SIG-M5 (cell line): Measurements from ENCODE around the gene PDGFRB.

ENCODE experiments used
- DNase-seq: peaks from one replicate; lab custom pipeline; 2025; lab: John Stamatoyannopoulos, UW

PDGFRB gene

DNA sequence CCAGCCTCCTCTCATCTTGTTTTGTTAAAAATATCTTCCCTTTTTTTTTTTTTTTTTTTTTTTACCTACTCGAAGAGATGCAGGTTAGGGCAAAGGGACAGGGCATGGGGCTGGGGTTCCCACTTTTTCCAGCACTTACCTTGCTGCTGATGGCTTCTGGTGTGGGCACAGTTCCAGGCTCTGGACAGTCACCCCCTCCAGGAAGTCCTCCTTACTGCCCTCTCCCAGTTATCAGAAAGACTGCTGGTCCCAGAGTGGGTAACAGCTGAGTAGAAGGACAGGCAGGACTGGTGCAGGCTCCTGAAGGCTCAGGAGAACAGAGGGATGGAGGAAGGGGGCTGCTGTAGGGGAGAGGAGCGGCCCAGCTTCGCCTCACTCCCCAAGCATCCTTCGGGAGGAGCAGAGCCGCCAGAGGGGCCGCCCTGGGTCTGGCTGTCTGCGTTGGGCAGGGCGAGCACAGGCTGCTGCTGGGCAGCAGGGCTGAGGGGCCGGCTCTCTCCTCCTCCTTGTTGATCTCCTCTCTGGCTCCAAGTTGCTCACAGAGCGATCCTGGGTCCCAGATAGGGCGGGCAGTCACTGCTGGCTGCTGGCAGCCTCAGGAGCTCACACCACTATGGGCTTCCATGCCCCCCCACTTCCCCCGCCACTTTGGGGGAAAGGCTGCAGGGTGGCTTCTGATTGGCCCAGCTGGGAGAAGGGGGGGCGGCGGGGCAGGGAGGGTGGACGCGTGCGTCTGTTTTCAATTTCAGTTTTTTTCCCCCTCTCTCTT is at the start of gene PDGFRB:
PDGFRB (minus strand) TSS at position 588 of the 769 bp plus-strand sequence. CDS start 18,798 bp downstream, outside the sequence.
- no peak for DNase-seq

DNA sequence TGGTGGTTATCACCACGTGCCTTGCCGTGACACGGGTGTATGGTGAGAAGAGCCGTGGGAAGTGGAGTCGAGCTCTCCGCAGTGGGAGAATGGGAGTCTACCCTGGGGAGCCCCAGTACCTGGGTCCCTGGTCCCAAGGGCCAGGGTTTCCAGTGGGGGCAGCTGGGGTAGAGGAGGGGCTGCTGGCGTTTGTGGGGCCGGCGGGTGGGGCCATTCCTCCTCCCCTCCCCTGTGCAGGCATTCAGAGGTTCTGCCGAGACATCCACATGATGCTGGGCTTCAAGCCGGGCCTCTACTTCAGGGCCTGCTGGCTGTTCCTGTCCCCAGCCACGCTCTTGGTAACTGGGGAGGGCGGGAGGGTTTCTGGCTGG is 48.9 kb upstream of the PDGFRB start:
- no peak for DNase-seq

DNA sequence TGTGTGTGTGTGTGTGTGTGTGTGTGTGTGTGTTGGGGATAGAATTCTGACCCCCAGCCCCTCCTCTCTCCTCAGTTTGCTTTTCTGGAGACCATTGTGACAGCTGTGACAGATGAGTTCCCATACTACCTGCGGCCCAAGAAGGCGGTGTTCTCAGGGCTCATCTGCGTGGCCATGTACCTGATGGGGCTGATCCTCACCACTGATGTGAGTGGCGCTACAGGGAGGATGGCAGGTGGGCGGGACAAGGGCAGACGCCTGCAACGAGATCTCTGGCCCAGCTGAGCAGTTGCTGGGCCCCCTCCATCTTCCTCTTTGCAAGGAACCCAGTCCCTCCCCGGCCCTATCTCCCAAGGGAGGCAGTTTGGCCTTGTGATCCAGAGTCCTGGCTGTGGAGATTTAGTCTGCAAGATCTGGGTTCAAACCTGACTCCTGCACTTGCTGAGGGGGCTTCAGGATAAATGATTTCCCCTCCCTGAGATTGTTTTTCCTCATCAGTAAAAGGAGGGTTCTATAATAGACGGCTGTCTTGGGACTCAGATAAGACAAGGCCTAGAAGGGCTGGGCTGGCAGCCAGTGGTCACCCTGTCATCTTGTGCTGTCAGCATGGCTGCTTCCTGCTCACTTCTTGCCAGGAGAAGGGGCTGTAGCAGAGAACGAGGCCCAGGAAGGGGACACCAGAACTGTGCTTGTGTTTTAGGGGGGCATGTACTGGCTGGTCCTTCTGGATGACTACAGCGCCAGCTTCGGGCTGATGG is 48.4 kb upstream of the PDGFRB start:
- DNase-seq, result no peak

DNA sequence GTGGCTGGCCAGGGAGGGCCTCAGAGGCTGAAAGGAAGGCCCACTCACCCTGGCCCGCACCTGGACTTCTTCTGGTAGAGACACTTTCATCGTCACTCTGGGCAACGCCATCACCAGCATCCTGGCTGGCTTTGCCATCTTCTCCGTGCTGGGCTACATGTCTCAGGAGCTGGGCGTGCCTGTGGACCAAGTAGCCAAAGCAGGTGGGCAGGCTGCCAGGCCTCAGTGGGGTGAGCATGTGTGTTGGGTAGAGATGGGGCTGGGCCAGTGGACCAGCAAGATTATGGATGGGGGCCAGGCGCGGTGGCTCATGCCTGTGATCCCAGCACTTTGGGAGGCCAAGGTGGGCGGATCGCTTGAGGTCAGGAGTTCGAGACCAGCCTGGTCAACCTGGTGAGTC is 46.9 kb upstream of the PDGFRB start:
- no peak for DNase-seq

DNA sequence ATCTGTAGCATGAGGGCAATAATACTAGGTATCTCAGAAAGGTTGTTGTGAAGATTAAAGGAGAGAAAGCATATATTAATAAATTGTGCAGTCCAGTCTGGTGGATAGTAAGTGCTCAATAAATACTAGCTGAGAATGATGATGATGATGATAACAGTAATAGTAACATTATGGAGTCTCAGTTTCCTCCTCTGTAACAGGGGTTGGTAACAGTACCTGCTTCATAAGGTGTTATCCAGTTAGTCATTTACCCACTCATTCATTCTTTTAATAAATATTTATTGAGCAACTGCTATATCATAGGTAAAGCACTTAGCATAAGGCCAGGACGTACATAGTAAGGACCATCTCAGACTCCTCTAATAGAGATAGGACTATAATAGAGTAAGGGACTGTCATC is 41.8 kb upstream of the PDGFRB start:
- DNase-seq, result no peak

DNA sequence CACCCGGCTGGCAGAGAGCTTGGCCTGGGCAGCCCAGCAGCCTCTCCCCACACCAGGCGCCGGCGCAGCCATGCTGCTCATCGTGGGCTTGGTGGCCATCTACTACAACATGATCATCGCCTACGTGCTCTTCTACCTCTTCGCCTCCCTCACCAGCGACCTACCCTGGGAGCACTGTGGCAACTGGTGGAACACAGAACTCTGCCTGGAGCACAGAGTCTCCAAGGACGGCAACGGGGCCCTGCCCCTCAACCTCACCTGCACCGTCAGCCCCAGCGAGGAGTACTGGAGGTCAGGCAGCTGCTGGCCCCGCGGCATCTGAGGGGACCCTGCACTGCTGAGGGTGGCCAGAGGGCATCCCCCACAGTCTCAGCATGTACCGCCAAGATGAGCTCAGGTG is 41.3 kb upstream of the PDGFRB start:
- no peak for DNase-seq

DNA sequence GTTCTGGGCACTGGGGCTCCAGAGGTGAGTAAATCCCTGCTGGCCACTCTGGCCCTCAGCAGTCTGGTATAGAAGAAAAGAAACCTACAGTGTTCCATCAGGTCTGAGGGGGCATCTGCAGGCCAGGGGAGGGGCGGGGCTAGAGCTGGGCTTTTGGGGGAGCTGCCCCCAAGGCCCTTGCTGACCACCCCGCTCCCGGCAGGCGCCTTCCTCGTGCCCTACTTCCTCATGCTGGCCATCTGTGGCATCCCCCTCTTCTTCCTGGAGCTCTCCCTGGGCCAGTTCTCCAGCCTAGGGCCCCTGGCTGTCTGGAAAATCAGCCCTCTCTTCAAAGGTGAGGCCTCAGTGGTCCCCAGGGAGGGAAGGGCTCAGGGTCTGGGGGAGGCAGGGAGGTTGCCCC is 40.9 kb upstream of the PDGFRB start:
- no peak for DNase-seq

DNA sequence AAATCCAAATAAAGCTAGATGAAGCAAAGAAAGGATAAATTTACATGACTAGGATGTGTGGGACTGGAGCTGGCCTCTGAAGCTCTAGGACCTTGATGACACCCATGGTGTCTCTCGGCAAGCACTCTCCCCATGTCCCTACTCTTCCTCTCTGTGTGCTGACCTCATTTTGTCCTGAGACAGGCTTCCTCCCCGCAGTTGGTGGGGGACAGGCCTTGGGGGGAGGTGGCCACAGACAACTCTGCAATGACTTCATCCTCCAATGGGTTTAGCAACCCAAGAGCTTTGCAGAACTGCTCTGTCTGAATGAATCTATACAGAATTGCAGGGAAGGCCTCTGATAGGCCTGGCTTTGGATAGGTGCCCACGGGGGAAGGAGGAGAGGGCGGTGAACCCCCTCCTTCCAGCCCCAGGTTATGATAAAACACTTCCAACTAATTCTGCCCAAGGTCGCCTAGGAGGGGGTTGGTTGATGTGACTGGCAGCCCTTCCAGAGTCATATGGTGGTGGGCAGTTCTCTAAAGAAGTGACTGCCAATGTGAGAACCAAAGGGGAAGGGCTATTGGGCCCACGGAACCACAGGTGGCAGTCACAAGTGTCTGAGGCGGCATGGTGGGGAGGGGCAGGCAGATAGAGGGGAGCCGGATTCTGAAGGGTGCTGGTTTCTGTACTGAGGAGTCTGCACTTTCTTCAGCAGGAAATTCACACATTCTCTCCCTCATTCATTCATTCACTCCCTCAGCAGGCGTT is 40.3 kb upstream of the PDGFRB start:
- DNase-seq, result no peak

DNA sequence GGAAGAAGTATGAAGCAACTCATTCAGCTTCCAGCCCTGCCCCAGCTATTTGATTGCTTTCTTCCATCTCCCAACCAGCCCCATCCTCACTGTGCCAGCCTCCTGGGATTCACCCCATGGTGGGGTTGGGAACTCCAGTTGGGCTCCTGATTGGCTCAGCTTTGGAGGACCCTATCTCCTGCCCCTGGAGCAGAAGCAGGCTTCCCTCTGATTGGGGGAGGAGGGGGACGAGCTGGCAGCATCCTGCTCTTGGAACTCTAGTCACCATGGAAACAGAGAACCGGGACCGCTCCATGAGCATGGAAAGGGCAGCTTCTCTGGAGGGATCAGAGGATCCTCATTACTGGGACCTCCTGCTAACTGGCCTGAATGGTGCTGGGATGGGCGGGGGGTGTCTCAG is 36.8 kb upstream of the PDGFRB start:
- DNase-seq, result no peak

DNA sequence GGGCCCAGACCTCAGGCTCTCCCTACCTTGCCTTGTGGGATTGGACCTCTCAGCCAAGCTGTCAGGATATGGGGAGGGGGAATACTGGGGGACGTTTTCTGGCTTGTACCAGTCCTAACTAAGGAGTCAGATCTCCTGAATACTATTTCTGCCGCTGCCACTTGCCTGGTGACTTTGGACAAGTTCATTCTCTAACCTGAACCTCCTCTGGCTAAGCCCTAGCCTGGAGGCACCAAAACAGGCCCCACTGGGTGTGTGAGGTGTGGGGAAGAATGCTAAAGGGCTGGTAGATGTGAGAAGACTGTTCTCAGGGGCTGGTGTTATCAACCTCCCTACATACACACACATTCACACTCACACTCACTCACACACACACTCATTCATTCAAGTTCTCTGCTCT is 35.3 kb upstream of the PDGFRB start:
- no peak for DNase-seq

DNA sequence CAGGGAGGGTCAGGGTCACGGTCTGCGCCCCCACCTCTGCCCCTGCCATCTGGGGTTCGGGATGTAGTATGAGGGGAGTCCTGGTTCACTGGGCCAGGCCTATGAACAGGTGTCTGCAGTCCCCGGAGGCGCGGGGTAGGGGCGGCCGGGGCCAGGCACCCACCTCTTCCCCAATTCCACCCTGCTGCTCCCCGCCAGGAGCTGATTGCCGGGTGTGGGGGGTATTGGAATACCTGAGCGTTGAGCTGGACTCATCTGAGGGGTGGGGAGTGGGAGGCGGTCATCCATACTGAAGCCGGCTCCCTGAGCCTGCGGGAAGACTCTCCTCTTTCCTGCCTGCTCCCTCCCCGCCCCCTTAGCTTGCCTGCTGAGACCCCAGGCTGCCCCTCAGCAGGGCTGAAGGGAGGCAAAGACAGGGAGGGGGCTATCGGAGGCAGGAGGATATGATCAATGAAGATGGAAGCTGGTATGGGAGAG is 34.9 kb upstream of the PDGFRB start:
- no peak for DNase-seq

DNA sequence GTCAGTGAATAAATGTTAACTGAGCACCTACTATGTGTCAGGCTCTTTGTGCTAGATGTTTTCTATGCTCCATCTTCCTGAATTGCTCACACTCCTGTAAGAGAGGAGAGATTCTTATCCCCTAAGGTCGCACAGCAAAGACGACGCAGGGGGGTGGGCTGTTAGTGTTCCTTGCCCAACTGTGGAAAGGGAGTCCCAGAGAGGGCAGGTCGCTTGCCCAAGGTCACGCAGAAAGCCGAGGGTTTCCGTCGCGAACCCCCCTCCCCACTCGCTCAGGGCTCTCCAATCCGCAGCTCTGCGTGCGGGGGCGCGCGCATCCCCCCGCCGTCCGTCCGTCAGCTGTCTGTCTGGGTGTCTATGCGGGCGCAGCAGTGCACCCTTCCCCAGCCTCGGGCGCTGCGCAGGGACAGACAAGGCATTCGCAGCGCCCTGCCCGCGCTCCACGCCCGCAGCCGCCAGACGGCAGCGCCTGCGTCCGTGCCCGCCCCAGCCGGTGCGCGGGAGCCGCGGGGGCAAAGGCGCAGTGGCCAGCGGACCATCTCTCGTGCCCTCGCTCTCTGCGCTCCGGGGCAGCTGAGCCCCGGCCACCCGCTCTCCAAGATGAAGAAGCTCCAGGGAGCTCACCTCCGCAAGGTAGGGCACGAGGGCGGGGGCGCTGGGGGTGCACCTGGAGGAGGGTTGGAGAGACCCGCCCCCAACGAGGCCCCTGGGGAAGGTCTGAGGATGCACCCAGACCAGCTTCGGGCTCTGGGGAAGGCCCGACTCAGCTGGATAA is 34.3 kb upstream of the PDGFRB start, which contains the start of gene SLC6A7:
SLC6A7 (plus strand) TSS at position 335 of the 775 bp plus-strand sequence; CDS start at position 601, 266 bp downstream.
- no peak for DNase-seq

DNA sequence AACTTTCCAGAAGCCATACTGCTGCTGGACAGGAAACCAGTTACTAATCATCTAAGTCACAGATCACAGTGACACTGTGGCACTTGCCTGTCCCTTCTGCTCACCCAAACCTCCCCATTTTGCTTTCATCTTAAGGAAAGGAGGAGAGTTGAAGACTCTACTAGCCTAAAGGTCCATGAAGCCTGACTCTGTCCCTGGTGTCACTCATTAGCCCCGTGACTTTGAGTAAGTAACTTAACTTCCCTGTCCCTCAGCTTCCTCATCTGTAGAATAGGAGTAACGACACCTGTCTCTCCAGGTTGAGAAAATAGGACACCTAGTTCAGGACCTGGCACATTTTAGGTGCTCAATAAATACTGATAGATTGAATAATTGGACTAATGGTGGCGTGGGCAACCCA is 33.7 kb upstream of the PDGFRB start:
- no peak for DNase-seq

DNA sequence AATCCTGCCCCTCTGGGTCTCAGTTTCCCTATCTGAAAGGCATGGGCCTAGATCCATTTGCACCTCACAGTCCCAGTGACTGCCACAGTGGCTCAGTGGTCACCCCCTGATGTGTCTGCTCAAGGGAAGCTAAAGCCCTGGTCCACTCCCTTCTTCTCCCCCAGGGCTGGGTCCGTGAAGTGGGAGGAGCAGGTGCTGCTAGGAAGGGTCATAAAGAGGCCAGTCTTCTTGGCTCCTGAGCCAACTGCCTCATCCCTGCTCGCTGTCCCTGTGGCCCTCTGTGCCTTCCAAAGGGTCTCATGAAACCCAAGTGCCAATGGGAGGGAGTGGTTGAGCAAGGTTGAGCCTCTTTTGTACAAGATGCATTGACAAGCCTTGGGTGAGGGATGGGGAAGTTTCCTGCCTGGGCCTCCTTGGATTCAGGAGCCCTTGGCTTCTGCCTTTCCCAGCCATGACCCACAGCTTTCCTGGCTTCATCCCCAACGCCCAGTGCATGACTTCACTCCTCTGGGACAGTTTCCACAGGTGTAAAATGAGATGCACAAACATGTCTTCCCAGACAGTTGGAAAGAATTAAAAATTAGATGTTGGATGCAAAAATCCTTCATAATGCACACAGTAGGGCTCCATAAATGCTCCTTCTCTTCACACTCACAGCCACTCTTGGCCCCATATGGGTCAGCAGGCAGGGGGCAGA is 32.6 kb upstream of the PDGFRB start:
- no peak for DNase-seq

DNA sequence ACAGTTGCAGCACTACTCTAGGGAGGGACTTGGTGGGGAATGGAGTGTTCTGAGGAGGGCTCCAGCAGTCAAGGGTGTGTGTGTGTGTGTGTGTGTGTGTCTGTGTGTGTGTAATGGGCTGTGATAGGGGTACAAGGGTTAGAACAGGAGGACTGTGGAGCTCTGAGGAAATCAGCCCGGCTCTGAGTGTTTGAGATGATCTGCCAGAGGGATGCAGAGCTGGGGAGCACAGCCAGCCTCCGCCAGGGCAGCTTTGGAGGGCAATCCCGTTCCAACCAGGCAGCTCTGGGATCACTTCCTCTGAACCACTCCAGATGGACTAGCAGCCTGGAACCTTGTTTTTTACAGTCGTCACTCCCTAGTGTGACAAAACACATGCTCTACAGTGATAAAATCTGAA is 31.3 kb upstream of the PDGFRB start:
- no peak for DNase-seq

DNA sequence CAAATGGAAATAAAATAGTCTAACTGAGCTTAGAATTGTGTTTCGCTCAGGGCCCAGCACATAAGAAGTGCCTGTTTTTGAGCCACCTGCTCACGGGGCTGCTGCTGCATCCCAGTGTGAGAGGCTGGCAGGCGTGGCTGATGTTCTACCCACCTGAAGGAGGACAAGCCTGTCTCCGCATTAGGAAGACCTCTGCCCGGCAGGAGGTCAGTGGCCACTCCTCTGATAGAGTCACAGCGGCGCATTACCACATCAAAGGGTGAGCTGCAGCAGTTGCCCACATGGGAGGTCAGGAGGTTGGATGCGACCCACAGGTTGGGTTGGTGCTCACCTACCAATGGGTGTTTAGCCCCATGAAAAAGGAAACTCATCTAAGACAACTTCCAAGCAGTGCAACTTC is 30.5 kb upstream of the PDGFRB start:
- DNase-seq, result no peak

DNA sequence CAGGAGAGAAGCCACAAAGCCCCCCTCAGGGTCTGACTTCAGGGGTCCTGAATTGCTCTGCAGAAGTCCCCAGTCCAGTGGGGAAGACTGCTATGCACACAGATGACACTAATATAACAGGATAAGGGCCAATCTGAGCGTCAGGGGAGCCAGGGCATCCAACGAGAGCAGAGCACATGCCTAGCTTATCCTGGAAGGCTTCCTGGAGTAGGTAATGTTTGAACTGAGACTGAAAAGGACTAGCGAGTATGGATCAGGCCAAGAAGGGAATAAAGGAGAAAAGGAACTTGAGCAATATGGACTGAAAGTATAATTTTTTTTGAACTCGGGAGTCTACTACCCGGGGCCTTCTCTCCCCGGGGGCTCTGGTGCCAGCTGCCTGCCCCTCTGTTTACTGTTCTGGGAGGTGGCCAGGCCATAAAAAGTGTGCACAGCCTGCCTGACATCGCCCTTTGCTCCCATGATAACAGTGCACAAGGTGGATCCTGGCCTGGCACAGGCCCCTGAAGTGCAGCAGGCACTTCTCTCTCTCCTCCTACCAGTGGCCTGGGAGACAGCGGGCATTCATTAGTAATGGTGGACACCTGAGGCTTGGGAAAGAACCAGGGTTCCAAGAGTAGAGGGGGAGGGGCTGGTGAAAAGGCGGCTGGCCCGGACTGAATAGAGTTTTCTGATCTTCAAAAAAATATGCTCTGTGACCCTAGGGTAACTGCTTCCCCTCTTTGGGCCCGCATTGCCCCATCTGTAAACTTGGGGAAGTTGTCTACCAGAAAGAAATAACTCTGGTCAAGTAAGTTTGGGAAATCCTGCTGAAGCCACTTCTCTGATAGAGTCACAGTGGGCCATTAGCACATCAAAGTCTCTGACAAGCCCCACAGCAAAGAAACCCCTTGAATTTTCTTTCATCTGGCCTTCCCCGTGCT is 29.6 kb upstream of the PDGFRB start:
- no peak for DNase-seq

DNA sequence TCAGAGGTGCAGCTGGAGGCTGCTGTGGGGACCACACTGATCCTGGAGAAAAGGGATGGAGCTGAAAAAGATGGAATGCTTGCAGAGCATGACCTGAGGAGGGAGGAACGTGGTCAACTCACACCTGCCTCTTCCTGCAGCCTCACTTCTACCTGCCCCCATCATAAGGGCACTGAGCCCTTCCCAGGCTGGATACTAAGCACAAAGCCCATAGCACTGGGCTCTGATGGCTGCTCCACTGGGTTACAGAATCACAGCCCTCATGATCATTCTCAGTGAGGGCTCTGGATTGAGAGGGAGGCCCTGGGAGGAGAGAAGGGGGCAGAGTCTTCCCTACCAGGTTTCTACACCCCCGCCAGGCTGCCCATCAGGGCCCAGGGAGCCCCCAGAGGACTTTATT is 28.4 kb upstream of the PDGFRB start:
- no peak for DNase-seq

DNA sequence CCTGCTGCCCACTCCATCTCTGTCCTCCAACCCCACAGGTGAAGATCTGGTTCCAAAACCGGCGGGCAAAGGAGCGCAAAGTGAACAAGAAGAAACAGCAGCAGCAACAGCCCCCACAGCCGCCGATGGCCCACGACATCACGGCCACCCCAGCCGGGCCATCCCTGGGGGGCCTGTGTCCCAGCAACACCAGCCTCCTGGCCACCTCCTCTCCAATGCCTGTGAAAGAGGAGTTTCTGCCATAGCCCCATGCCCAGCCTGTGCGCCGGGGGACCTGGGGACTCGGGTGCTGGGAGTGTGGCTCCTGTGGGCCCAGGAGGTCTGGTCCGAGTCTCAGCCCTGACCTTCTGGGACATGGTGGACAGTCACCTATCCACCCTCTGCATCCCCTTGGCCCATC is 27.8 kb upstream of the PDGFRB start:
- DNase-seq, result no peak

DNA sequence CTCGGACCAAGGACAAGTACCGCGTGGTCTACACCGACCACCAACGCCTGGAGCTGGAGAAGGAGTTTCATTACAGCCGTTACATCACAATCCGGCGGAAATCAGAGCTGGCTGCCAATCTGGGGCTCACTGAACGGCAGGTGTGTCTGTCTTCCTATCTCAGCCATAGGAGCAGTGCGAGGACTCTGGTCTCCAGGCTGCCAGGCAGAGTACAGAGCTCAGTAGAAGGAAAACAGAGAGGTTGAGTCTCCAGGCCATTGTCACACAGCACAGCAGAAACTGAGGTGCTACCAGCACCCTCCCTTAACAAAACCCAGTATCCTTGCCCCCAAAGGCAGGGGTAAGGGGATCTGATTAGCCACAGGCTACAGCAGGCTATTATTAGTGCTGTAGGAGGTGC is 27.1 kb upstream of the PDGFRB start:
- no peak for DNase-seq
